Smooth muscle cell (in vitro differentiated cells): ENCODE data around the gene INPP4B. TPM values are rescaled to one million over a fixed set of nuclear protein-coding genes. Genes with fewer than 3 reads are reported as not detected.
A peak's percentile ranks its signal among the peaks of the same experiment; 100 is the strongest.

Experiments
- DNase-seq: peaks from one replicate; lab custom pipeline; 2025; ENCODE audit not compliant: unreplicated experiment; lab: John Stamatoyannopoulos, UW
- H2AFZ ChIP-seq: fragments of 200-600 bp; sonication (generic); 2 replicates; pipeline ENCODE4 v1.6.0; 2016; ENCODE audit warnings: antibody characterized with exemption, low read depth, mild to moderate bottlenecking
- H3F3A ChIP-seq: fragments of 200-600 bp; sonication (generic); 2 replicates; pipeline ENCODE4 v1.6.0; 2017; ENCODE audit warnings: antibody characterized with exemption, low read depth
- H3K27ac ChIP-seq: fragments of 200-600 bp; sonication (generic); 2 replicates; pipeline ENCODE4 v1.5.1; 2016; ENCODE audit warnings: low read depth, mild to moderate bottlenecking
- H3K27me3 ChIP-seq: fragments of 200-600 bp; sonication (generic); 2 replicates; pipeline ENCODE4 v1.6.1; 2016; ENCODE audit warnings: low read depth, mild to moderate bottlenecking
- H3K36me3 ChIP-seq: fragments of 200-600 bp; sonication (generic); 2 replicates; pipeline ENCODE4 v1.5.1; 2016; ENCODE audit warnings: low read depth
- H3K4me1 ChIP-seq: fragments of 200-600 bp; sonication (generic); 2 replicates; pipeline ENCODE4 v1.5.1; 2016; ENCODE audit warnings: low read depth
- H3K4me2 ChIP-seq: fragments of 200-600 bp; sonication (generic); 2 replicates; pipeline ENCODE4 v1.6.0; 2016; ENCODE audit warnings: mild to moderate bottlenecking
- H3K4me3 ChIP-seq: fragments of 200-600 bp; sonication (generic); 2 replicates; pipeline ENCODE4 v1.5.1; 2016; ENCODE audit warnings: mild to moderate bottlenecking
- H3K79me2 ChIP-seq: fragments of 200-600 bp; sonication (generic); 2 replicates; pipeline ENCODE4 v1.6.0; 2016; ENCODE audit warnings: low read depth, mild to moderate bottlenecking
- H3K9ac ChIP-seq: fragments of 200-600 bp; sonication (generic); 2 replicates; pipeline ENCODE4 v1.6.0; 2016; ENCODE audit warnings: low read depth
- H3K9me3 ChIP-seq: fragments of 200-600 bp; sonication (generic); replicated peaks from 2 replicates; pipeline ENCODE4 v1.5.1; 2016; ENCODE audit warnings: low read depth
- H4K20me1 ChIP-seq: fragments of 200-600 bp; sonication (generic); 2 replicates; pipeline ENCODE4 v1.6.0; 2016; ENCODE audit warnings: low read depth
- WGBS: methylation state at CpG from one replicate; pipeline ENCODE4 v1.1.7; 2016; ENCODE audit warnings: low lambda C conversion rate; 5-methylcytosine and 5-hydroxymethylcytosine counted together
- polyA plus RNA-seq: library from polyadenylated mRNA; unstranded; fragments of >200 nt; fragmentation: Nextera tagmentation; extraction: Ambion mirVana; gene quantifications from 2 replicates; pipeline ENCODE4 v1.2.1, GENCODE V29; 2016
- total RNA-seq: library from RNA; depleted of rRNA; stranded (reverse); fragments of >200 nt; gene quantifications from 2 replicates; pipeline ENCODE4 v1.2.3, GENCODE V29; 2014
- TF ChIP-seq, protein P1 (sequence below): fragments of 200-600 bp; sonication (generic); IDR thresholded peaks from 2 replicates; pipeline ENCODE4 v1.5.1; 2017; ENCODE audit warnings: borderline replicate concordance, mild to moderate bottlenecking, antibody characterized with exemption; ENCODE audit not compliant: insufficient read depth, poor library complexity, severe bottlenecking

INPP4B gene
- total and polyA plus RNA-seq, 2 experiments from 2014 or later: 2.0 to 10.9 TPM

DNA sequence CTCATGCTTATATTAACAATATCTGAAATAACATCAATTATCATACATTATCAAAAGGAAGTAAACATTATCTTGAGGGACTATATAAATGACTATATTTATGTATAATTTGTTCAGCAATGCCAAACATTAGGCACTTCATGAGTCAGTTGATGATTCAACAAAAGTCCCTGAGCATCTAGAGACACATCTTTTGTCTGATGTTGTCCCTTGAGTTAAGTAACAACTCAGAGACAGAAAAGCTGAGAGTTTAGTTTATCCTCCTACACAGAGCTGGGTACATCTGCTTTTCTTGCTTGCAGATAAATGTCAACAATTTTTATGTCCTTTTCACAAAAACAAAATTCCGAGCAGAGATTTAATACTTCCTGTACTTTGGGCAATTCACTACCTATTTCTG is 311.1 kb downstream of the INPP4B start:
- peak overlapping the region; percentile 25 for H3K27ac ChIP-seq
- TF ChIP-seq, protein P1, sequence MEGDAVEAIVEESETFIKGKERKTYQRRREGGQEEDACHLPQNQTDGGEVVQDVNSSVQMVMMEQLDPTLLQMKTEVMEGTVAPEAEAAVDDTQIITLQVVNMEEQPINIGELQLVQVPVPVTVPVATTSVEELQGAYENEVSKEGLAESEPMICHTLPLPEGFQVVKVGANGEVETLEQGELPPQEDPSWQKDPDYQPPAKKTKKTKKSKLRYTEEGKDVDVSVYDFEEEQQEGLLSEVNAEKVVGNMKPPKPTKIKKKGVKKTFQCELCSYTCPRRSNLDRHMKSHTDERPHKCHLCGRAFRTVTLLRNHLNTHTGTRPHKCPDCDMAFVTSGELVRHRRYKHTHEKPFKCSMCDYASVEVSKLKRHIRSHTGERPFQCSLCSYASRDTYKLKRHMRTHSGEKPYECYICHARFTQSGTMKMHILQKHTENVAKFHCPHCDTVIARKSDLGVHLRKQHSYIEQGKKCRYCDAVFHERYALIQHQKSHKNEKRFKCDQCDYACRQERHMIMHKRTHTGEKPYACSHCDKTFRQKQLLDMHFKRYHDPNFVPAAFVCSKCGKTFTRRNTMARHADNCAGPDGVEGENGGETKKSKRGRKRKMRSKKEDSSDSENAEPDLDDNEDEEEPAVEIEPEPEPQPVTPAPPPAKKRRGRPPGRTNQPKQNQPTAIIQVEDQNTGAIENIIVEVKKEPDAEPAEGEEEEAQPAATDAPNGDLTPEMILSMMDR: no peak

DNA sequence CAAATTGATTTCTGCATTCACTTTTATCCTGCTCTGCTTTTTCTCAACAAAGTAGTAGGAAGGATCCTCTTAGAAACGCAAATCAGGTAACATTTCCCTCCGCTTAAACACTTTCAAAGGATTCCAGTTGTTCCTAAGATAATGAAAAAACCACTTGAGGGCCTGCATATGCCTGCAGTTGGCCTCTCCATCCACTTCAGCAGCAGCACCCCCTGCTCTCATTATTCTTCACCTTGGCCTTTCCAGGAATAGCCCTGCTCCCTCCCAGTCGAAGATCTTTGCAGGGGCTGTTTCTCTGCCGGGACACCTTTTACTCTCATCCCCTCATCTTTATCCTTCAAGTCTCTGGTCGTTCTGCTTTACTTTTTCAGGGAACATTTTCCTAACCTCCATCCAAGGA is 314.0 kb downstream of the INPP4B start:
- Histone ChIP-seq H3K36me3 (no peaks in the 10 kb centered on the region), H3K4me1 (peaks cover 3% of the 10 kb centered on the region), H3K79me2 (no peaks in the 10 kb centered on the region), H2AFZ (no peak overlapping the region), H3K4me2 (no peak overlapping the region), H3K4me3 (no peak overlapping the region), H4K20me1 (no peaks in the 10 kb centered on the region), H3K27ac (no peak overlapping the region), H3K27me3 (no peaks in the 10 kb centered on the region), H3K9ac (no peak overlapping the region), H3K9me3 (no peaks in the 10 kb centered on the region), H3F3A (peaks cover 8% of the 10 kb centered on the region)
- WGBS: 73% methylated on average over 5 of the region's 5 CpGs
- TF ChIP-seq, protein P1: no peak
- DNase-seq: no peak

More for the DNA sequence above, 311.1 kb downstream of the INPP4B start:
- H3K9me3 ChIP-seq: no peaks in the 10 kb centered on the region
- H3K27me3 ChIP-seq: no peaks in the 10 kb centered on the region
- no peak for DNase-seq
- no peak overlapping the region for H3K4me3 ChIP-seq
- H2AFZ ChIP-seq: no peak overlapping the region
- no peak overlapping the region for H3K9ac ChIP-seq
- H3K4me2 ChIP-seq: peak overlapping the region; percentile 4
- no peaks in the 10 kb centered on the region for H3K79me2 ChIP-seq
- peaks cover 8% of the 10 kb centered on the region for H3F3A ChIP-seq
- no peaks in the 10 kb centered on the region for H4K20me1 ChIP-seq
- H3K4me1 ChIP-seq: peaks cover 8% of the 10 kb centered on the region
- no peaks in the 10 kb centered on the region for H3K36me3 ChIP-seq
- 18% methylated on average over 1 of the region's 1 CpG for WGBS

DNA sequence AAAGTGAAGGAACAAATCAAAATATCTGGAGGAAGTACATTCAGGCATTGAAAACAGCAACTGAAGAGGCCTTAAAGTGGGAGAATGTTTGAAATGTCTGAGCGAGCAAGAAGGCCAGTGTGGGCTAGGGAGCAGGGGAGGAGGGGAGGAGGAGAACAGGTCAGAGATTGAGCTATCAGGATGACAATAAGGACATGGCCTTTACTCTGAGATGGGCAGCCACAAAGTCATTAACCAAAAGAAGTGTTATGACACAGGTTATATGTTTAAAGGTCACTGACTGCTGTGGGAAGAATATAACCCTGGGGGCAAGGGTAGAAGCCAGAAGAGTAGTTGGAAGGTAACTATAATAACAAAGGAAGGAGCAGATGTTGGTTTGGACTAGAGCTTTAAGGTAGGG is 315.4 kb downstream of the INPP4B start:
- no peak for DNase-seq
- Histone ChIP-seq H3K4me1 (peaks cover 3% of the 10 kb centered on the region), H2AFZ (no peak overlapping the region), H3K36me3 (no peaks in the 10 kb centered on the region), H3K27me3 (no peaks in the 10 kb centered on the region), H4K20me1 (no peaks in the 10 kb centered on the region), H3K79me2 (no peaks in the 10 kb centered on the region), H3K4me2 (no peak overlapping the region), H3K9me3 (no peaks in the 10 kb centered on the region), H3K27ac (no peak overlapping the region), H3K4me3 (no peak overlapping the region), H3F3A (peaks cover 8% of the 10 kb centered on the region), H3K9ac (no peak overlapping the region)
- WGBS: 68% methylated on average over 1 of the region's 1 CpG
- TF ChIP-seq, protein P1: no peak

DNA sequence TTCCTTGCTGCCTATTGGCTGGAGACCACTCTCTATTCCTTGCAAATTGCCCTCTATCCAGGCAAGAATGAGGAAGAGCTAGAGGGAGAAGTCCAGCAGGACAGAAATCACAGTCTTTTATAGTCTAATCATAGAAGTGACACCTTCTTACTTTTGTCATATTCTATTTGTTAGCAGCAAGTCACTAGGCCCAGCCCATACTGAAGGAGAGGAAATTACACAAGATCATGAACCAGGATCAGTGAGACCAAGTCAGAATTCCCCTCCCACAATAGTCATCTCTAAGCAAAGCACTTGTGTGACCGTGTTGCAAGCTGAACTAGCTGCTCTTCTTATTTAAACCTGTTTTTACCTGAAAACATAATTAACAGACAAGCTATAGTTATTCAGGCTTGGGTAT is 317.7 kb downstream of the INPP4B start:
- no peak for DNase-seq
- TF ChIP-seq, protein P1: no peak
- no peaks in the 10 kb centered on the region for H3K27me3 ChIP-seq
- WGBS: 89% methylated on average over 1 of the region's 1 CpG
- H3K9me3 ChIP-seq: no peaks in the 10 kb centered on the region
- H3K27ac ChIP-seq: no peak overlapping the region
- H3K79me2 ChIP-seq: no peaks in the 10 kb centered on the region
- no peak overlapping the region for H3K4me2 ChIP-seq
- H4K20me1 ChIP-seq: no peaks in the 10 kb centered on the region
- H3K36me3 ChIP-seq: no peaks in the 10 kb centered on the region
- H3K4me1 ChIP-seq: no peaks in the 10 kb centered on the region
- H2AFZ ChIP-seq: no peak overlapping the region
- no peak overlapping the region for H3K4me3 ChIP-seq
- H3K9ac ChIP-seq: no peak overlapping the region
- H3F3A ChIP-seq: no peaks in the 10 kb centered on the region
